HepG2 (cell line): ENCODE results near the gene SLC13A5. TPM values are rescaled to one million over a fixed set of nuclear protein-coding genes. Genes with fewer than 3 reads are reported as not detected.

ENCODE experiments used
- ARID5B ChIP-seq: IDR thresholded peaks from 2 replicates; pipeline ENCODE4 v1.4.0; 2020; ENCODE audit warnings: mild to moderate bottlenecking, missing genetic modification reagents
- BRD4 ChIP-seq: sonication (generic); formaldehyde crosslinking; IDR thresholded peaks from 2 replicates; pipeline ENCODE4 v1.4.0; 2020; ENCODE audit warnings: missing genetic modification reagents
- E2F2 ChIP-seq: sonication (generic); formaldehyde crosslinking; IDR thresholded peaks from 2 replicates; pipeline ENCODE4 v1.4.0; 2020; ENCODE audit warnings: missing genetic modification reagents, borderline replicate concordance
- FOXA3 ChIP-seq: IDR thresholded peaks from 2 replicates; pipeline ENCODE4 v1.6.1; 2016; ENCODE audit warnings: missing genetic modification reagents, missing compliant biosample characterization
- HNF4A ChIP-seq: sonication (generic); formaldehyde crosslinking; IDR thresholded peaks from 2 replicates; pipeline ENCODE4 v1.4.0; 2020; ENCODE audit warnings: missing genetic modification reagents
- HNF4G ChIP-seq, 2 experiments: sonication (generic) in 1 of 2; formaldehyde crosslinking in 1 of 2; IDR thresholded peaks; 2 replicates each; pipeline versions ENCODE4 v1.4.0 to v1.6.1; 2011 to 2020; ENCODE audit warnings: borderline replicate concordance in 2 of 2, low read depth in 2 of 2, mild to moderate bottlenecking in 2 of 2, low read length in 1 of 2, missing genetic modification reagents in 1 of 2, moderate library complexity in 1 of 2
- MED1 ChIP-seq: sonication (generic); formaldehyde crosslinking; IDR thresholded peaks from 2 replicates; pipeline ENCODE4 v1.4.0; 2020; ENCODE audit warnings: missing genetic modification reagents
- PBX3 ChIP-seq: sonication (generic); formaldehyde crosslinking; IDR thresholded peaks from 2 replicates; pipeline ENCODE4 v1.8.1; 2023; ENCODE audit warnings: missing genetic modification reagents, inconsistent platforms, borderline replicate concordance
- SP4 ChIP-seq: sonication (generic); formaldehyde crosslinking; IDR thresholded peaks from 2 replicates; pipeline ENCODE4 v1.8.1; 2023; ENCODE audit warnings: mild to moderate bottlenecking, missing genetic modification reagents
- TBL1XR1 ChIP-seq: fragments of 150-350 bp; IDR thresholded peaks from 2 replicates; pipeline ENCODE4 v1.6.1; 2014; ENCODE audit warnings: borderline replicate concordance, low read length; ENCODE audit not compliant: partially characterized antibody
- TFE3 ChIP-seq: IDR thresholded peaks from 2 replicates; pipeline ENCODE4 v1.6.1; 2016
- USF2 ChIP-seq, 2 experiments: sonication (generic) in 1 of 2; formaldehyde crosslinking in 1 of 2; IDR thresholded peaks; 2 replicates each; pipeline versions ENCODE4 v1.5.1 to v1.6.1; 2011 to 2020; ENCODE audit warnings: borderline replicate concordance in 1 of 2, low read depth in 1 of 2, low read length in 1 of 2, mild to moderate bottlenecking in 1 of 2, missing genetic modification reagents in 1 of 2, moderate library complexity in 1 of 2
- ZNF235 ChIP-seq: sonication (generic); formaldehyde crosslinking; IDR thresholded peaks from 2 replicates; pipeline ENCODE4 v1.8.1; 2023; ENCODE audit warnings: mild to moderate bottlenecking, missing genetic modification reagents, borderline replicate concordance
- ZNF292 ChIP-seq: sonication (generic); formaldehyde crosslinking; IDR thresholded peaks from 2 replicates; pipeline ENCODE4 v1.8.1; 2022; ENCODE audit warnings: mild to moderate bottlenecking, low read depth, missing genetic modification reagents, borderline replicate concordance
- ZSCAN5A ChIP-seq: sonication (generic); formaldehyde crosslinking; IDR thresholded peaks from 2 replicates; pipeline ENCODE4 v1.8.0; 2022; ENCODE audit warnings: mild to moderate bottlenecking, missing genetic modification reagents, borderline replicate concordance
- polyA plus RNA-seq, 8 experiments: library from polyadenylated mRNA; depleted of rRNA in 3 of 8; stranded (reverse) in 7 of 8; unstranded in 1 of 8; fragments of >200 nt; fragmentation: Illumina TruSeq in 4 of 8; extraction: Trizol in 4 of 8; gene quantifications; 2 replicates each; pipeline versions ENCODE4 v1.2.1 to v1.2.3, GENCODE V29; 2011 to 2016; ENCODE audit warnings: low read depth in 4 of 8, missing spikeins in 1 of 8, mixed read lengths in 1 of 8; ENCODE audit not compliant: insufficient read depth in 1 of 8
- total RNA-seq, 5 experiments: library from RNA; depleted of rRNA; stranded (reverse); fragments of >200 nt; fragmentation: Illumina TruSeq; extraction: Trizol; gene quantifications; 2 replicates each; pipeline ENCODE4 v1.2.3, GENCODE V29; 2016; ENCODE audit warnings: low read depth in 1 of 5

The SLC13A5 gene
- total and polyA plus RNA-seq, 2 of the 13 experiments (the other 11 are each of a cell fraction or from before 2014, with no cell fraction given), result 42.8 to 310 TPM

GRCh38 chr17:6700948-6701307, 12.2 kb downstream of the SLC13A5 start (continued):
- no peak for TF ChIP-seq ZNF235 (CRISPR knock-in tag)
- peak; percentile 43 for TF ChIP-seq MED1 (CRISPR knock-in tag)
- TF ChIP-seq PBX3 (CRISPR knock-in tag), result no peak
- TF ChIP-seq ARID5B (CRISPR knock-in tag), result no peak
- 0 out of 2 replicates have a peak, but pooled peaks have one; percentile 33 for TF ChIP-seq ZSCAN5A (CRISPR knock-in tag)
- TF ChIP-seq ZNF292 (CRISPR knock-in tag), result 0 out of 2 replicates have a peak, but pooled peaks have one; percentile 52
- TF ChIP-seq TBL1XR1, result no peak
- 0 out of 2 replicates have a peak, but pooled peaks have one; percentile 16 for TF ChIP-seq E2F2 (CRISPR knock-in tag)
- TF ChIP-seq BRD4 (CRISPR knock-in tag), result peak; percentile 5; the same call in 1 of the 2 replicates
- TF ChIP-seq HNF4G (IDR thresholded peaks at IDR 0.05; ENCODE audit: borderline replicate concordance, low read depth, low read length), result 0 out of 2 replicates have a peak, but pooled peaks have one; percentile 36
- no peak for TF ChIP-seq HNF4G (CRISPR knock-in tag; IDR thresholded peaks at IDR 0.05; ENCODE audit: borderline replicate concordance, low read depth)
- no peak for TF ChIP-seq USF2 (IDR thresholded peaks at IDR 0.05; ENCODE audit: low read depth, low read length)
- TF ChIP-seq USF2 (CRISPR knock-in tag; IDR thresholded peaks at IDR 0.05; ENCODE audit: borderline replicate concordance), result no peak
- peak; percentile 34; the same call in 1 of the 2 replicates for TF ChIP-seq FOXA3 (CRISPR knock-in tag)
- TF ChIP-seq SP4 (CRISPR knock-in tag), result no peak
- peak; percentile 61; the same call in 1 of the 2 replicates for TF ChIP-seq HNF4A
- TF ChIP-seq TFE3, result peak; percentile 19
